Neural progenitor cell (in vitro differentiated cells): ENCODE measurements around the gene ANO10. TPM values are rescaled to one million over a fixed set of nuclear protein-coding genes. Genes with fewer than 3 reads are reported as not detected.
"Not testable (repeated sequence)": the region's sequence is repeated elsewhere in the genome, so short reads cannot be mapped to it uniquely, and the experiment has no call there.

Experiments used
- DNase-seq: peaks from one replicate; pipeline ENCODE4 v3.0.0-alpha.2; 2016; ENCODE audit warnings: low spot score
- H2AFZ ChIP-seq: fragments of 200-600 bp; sonication (generic); replicated peaks from 2 replicates; pipeline ENCODE4 v1.6.1; 2016; ENCODE audit warnings: antibody characterized with exemption
- H3F3A ChIP-seq: fragments of 200-600 bp; sonication (generic); 2 replicates; pipeline ENCODE4 v1.6.1; 2016; ENCODE audit warnings: antibody characterized with exemption, low read depth
- H3K27ac ChIP-seq: fragments of 200-600 bp; sonication (generic); 2 replicates; pipeline ENCODE4 v1.5.1; 2016; ENCODE audit warnings: mild to moderate bottlenecking
- H3K27me3 ChIP-seq: fragments of 200-600 bp; sonication (generic); 2 replicates; pipeline ENCODE4 v1.6.1; 2016; ENCODE audit warnings: mild to moderate bottlenecking, moderate library complexity
- H3K36me3 ChIP-seq: fragments of 200-600 bp; sonication (generic); 2 replicates; pipeline ENCODE4 v1.5.1; 2016
- H3K4me1 ChIP-seq: fragments of 200-600 bp; sonication (generic); 2 replicates; pipeline ENCODE4 v1.6.1; 2016; ENCODE audit warnings: mixed run types
- H3K4me2 ChIP-seq: fragments of 200-600 bp; sonication (generic); 2 replicates; pipeline ENCODE4 v1.6.1; 2016
- H3K4me3 ChIP-seq: fragments of 200-600 bp; sonication (generic); 2 replicates; pipeline ENCODE4 v1.5.1; 2016
- H3K79me2 ChIP-seq: fragments of 200-600 bp; sonication (generic); 2 replicates; pipeline ENCODE4 v1.6.1; 2016; ENCODE audit warnings: low read depth
- H3K9ac ChIP-seq: fragments of 200-600 bp; sonication (generic); 2 replicates; pipeline ENCODE4 v1.6.1; 2016
- H3K9me3 ChIP-seq: fragments of 200-600 bp; sonication (generic); 2 replicates; pipeline ENCODE4 v1.5.1; 2016; ENCODE audit warnings: low read depth
- H4K20me1 ChIP-seq: fragments of 200-600 bp; sonication (generic); 2 replicates; pipeline ENCODE4 v1.6.1; 2016; ENCODE audit warnings: low read depth
- H3K27ac Mint-ChIP-seq: 3 replicates; pipeline ENCODE4 v1.8.0; 2021; ENCODE audit warnings: mixed read lengths
- H3K27me3 Mint-ChIP-seq: 2 replicates; pipeline ENCODE4 v1.8.0; 2022; ENCODE audit warnings: low read depth, mild to moderate bottlenecking, inconsistent platforms, moderate library complexity, mixed read lengths; ENCODE audit not compliant: insufficient read depth
- H3K36me3 Mint-ChIP-seq: 3 replicates; pipeline ENCODE4 v1.8.0; 2021; ENCODE audit warnings: mixed read lengths
- H3K4me1 Mint-ChIP-seq: 3 replicates; pipeline ENCODE4 v1.8.0; 2021; ENCODE audit warnings: mixed read lengths
- H3K4me3 Mint-ChIP-seq: 3 replicates; pipeline ENCODE4 v1.8.0; 2021; ENCODE audit warnings: mild to moderate bottlenecking, moderate library complexity, mixed read lengths
- H3K9me3 Mint-ChIP-seq: 3 replicates; pipeline ENCODE4 v1.8.0; 2020; ENCODE audit warnings: mixed read lengths
- EZH2 ChIP-seq: fragments of 200-600 bp; sonication (generic); IDR thresholded peaks from 2 replicates; pipeline ENCODE4 v1.6.1; 2017; ENCODE audit warnings: antibody characterized with exemption, mild to moderate bottlenecking, moderate library complexity
- EZH2phosphoT487 ChIP-seq: fragments of 200-600 bp; sonication (generic); IDR thresholded peaks from 2 replicates; pipeline ENCODE4 v1.6.1; 2017; ENCODE audit warnings: antibody characterized with exemption
- total RNA-seq: library from RNA; depleted of rRNA; stranded (reverse); fragments of >200 nt; gene quantifications from 2 replicates; pipeline ENCODE4 v1.2.3, GENCODE V29; 2015; ENCODE audit warnings: low replicate concordance
- TF ChIP-seq, protein P1 (sequence below): fragments of 200-600 bp; sonication (generic); IDR thresholded peaks from 2 replicates; pipeline ENCODE4 v1.5.1; 2017; ENCODE audit warnings: antibody characterized with exemption, mild to moderate bottlenecking

Gene ANO10
- total RNA-seq, 1 donor from 2014 or later, result 44.4 TPM

DNA sequence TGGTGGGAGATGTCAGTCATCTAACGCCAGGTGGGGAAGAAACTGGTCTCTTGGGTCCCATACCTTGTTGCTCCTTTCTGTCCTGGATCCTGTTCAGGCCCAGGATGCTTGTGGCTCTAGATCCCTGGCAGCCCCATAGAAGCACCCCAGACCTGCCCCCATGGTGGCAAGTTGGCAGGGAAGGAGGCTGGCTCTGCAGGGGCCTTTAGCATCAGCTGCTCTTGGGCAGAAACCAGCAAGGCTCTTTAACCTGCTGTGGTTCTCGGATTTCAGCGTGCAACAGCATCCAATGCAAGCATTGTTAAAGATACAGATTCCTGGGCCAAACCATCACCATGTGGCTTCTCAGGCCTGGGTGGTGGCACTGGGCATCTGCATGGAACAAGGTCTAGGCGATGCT is 259.6 kb downstream of the ANO10 start:
- H4K20me1 ChIP-seq, result no peaks in the 10 kb centered on the region
- H3K79me2 ChIP-seq, result no peaks in the 10 kb centered on the region
- Mint-ChIP-seq H3K36me3 (peaks cover 7% of the 10 kb centered on the region), H3K27ac (no peak overlapping the region), H3K4me3 (no peak overlapping the region), H3K27me3 (peaks cover 7% of the 10 kb centered on the region), H3K9me3 (peaks cover 2% of the 10 kb centered on the region), H3K4me1 (no peaks in the 10 kb centered on the region)
- H3F3A ChIP-seq, result peaks cover 6% of the 10 kb centered on the region
- H3K9ac ChIP-seq, result no peak overlapping the region
- H2AFZ ChIP-seq, result no peak overlapping the region
- H3K4me1 ChIP-seq, result no peaks in the 10 kb centered on the region
- TF ChIP-seq EZH2 (no peak), EZH2phosphoT487 (no peak)
- TF ChIP-seq, protein P1, sequence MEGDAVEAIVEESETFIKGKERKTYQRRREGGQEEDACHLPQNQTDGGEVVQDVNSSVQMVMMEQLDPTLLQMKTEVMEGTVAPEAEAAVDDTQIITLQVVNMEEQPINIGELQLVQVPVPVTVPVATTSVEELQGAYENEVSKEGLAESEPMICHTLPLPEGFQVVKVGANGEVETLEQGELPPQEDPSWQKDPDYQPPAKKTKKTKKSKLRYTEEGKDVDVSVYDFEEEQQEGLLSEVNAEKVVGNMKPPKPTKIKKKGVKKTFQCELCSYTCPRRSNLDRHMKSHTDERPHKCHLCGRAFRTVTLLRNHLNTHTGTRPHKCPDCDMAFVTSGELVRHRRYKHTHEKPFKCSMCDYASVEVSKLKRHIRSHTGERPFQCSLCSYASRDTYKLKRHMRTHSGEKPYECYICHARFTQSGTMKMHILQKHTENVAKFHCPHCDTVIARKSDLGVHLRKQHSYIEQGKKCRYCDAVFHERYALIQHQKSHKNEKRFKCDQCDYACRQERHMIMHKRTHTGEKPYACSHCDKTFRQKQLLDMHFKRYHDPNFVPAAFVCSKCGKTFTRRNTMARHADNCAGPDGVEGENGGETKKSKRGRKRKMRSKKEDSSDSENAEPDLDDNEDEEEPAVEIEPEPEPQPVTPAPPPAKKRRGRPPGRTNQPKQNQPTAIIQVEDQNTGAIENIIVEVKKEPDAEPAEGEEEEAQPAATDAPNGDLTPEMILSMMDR, result no peak
- DNase-seq, result no peak
- H3K4me2 ChIP-seq, result no peak overlapping the region
- H3K27ac ChIP-seq, result no peak overlapping the region
- no peak overlapping the region for H3K4me3 ChIP-seq
- no peaks in the 10 kb centered on the region for H3K36me3 ChIP-seq
- no peaks in the 10 kb centered on the region for H3K9me3 ChIP-seq
- no peaks in the 10 kb centered on the region for H3K27me3 ChIP-seq

DNA sequence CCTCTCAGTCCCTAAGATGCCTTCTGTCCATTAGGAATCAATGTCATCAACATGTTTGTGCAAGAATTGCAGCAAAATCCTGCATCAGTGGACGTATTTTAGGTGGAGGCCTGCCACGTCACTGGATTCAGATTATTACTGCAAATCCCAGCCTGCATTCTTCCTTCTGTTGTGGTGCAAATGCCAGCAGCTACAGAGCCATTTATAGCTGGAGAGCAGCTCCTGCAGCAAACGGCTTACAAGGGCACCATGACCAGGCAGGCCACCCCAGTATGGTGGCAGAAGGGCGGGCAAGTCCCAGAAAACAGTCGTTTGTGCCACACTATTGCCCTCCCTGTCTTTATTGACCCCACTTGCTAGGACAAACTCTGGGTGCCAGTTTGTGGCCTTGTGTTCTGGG is 260.7 kb downstream of the ANO10 start:
- Mint-ChIP-seq H3K4me1 (no peaks in the 10 kb centered on the region), H3K9me3 (peaks cover 3% of the 10 kb centered on the region)

DNA sequence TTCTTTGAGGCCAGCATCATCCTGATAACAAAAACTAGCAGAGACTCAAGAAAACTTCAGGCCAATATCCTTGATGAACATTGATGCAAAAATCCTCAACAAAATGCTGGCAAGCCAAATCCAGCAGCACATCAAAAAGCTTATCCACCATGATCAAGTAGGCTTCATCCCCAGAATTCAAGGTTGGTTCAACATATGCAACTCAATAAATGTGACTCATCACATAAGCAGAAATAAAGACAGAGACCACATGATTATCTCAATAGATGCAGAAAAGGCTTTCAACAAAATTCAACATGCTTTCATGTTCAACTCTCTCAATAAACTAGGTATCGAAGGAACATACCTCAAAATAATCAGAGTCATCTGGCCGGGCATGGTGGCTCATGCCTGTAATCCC is 265.8 kb downstream of the ANO10 start:
- H3K27me3 ChIP-seq, H3K27ac ChIP-seq, H3K9ac ChIP-seq, H3K79me2 ChIP-seq, H4K20me1 ChIP-seq, H3K9me3 ChIP-seq, H3F3A ChIP-seq, H3K27ac Mint-ChIP-seq, H3K36me3 ChIP-seq, H3K4me1 ChIP-seq, H3K4me3 Mint-ChIP-seq, DNase-seq, H3K4me1 Mint-ChIP-seq, H3K4me3 ChIP-seq, H3K4me2 ChIP-seq, H2AFZ ChIP-seq: not testable (repeated sequence)
- peaks cover 34% of the 10 kb centered on the region for H3K9me3 Mint-ChIP-seq
- H3K36me3 Mint-ChIP-seq, result peaks cover 34% of the 10 kb centered on the region
- peaks cover 12% of the 10 kb centered on the region for H3K27me3 Mint-ChIP-seq

More for the DNA sequence above, 260.7 kb downstream of the ANO10 start:
- H3K4me1 ChIP-seq, result no peaks in the 10 kb centered on the region
- TF ChIP-seq EZH2phosphoT487, result no peak
- TF ChIP-seq EZH2, result no peak
- TF ChIP-seq, protein P1, result no peak
- peaks cover 10% of the 10 kb centered on the region for H3K27me3 Mint-ChIP-seq
- H3K9me3 ChIP-seq, result no peaks in the 10 kb centered on the region
- no peaks in the 10 kb centered on the region for H3K36me3 ChIP-seq
- H3K36me3 Mint-ChIP-seq, result peaks cover 5% of the 10 kb centered on the region
- no peak overlapping the region for H3K4me3 ChIP-seq
- H2AFZ ChIP-seq, result no peak overlapping the region
- peaks cover 6% of the 10 kb centered on the region for H3F3A ChIP-seq
- H3K27ac ChIP-seq, result no peak overlapping the region
- DNase-seq, result no peak
- no peak overlapping the region for H3K4me3 Mint-ChIP-seq
- H3K27me3 ChIP-seq, result no peaks in the 10 kb centered on the region
- no peaks in the 10 kb centered on the region for H3K79me2 ChIP-seq
- no peak overlapping the region for H3K9ac ChIP-seq
- H3K4me2 ChIP-seq, result no peak overlapping the region
- no peak overlapping the region for H3K27ac Mint-ChIP-seq
- H4K20me1 ChIP-seq, result no peaks in the 10 kb centered on the region

DNA sequence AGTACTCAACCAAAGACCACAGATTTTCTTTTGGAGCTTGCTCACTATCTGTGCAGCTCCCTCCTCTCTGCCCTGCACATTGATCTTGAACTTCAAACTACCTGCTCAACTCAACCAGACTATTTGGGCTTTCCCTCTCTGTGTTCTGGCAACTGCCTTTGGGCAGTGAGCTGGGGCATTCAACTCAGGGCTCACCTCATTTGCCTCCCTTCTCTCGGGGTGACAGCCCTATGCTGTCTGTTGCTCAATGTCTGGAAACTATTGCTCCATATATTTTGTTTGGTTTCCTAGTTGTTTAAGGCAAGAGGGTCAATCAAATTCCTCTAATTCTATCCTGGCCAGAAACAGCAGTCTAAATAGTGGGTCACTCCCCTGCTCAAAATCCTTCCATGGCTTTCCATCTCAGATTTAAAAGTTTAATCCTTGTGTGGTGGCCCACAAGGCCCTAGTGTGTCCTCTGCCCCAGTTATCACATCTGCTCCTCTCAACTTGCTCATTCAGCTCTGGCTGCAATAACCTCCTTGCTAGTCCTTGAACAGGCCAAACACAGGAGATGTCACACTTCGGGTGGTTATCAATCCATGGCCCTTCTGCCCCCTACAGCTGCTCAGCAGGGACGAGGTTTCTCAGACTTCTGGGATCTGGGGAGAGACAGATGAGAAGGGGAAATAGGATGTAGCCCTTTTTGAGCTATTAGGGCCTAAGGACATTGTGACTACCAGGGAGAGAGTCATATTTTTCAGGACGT is 267.7 kb downstream of the ANO10 start:
- Histone ChIP-seq H3K4me1 (no peaks in the 10 kb centered on the region), H3K36me3 (no peaks in the 10 kb centered on the region), H3K4me2 (no peak overlapping the region), H3K4me3 (no peak overlapping the region), H3F3A (no peaks in the 10 kb centered on the region), H3K79me2 (no peaks in the 10 kb centered on the region), H3K27me3 (no peaks in the 10 kb centered on the region), H3K9ac (no peak overlapping the region), H3K9me3 (no peaks in the 10 kb centered on the region), H2AFZ (no peak overlapping the region), H4K20me1 (no peaks in the 10 kb centered on the region), H3K27ac (no peak overlapping the region)
- no peak for DNase-seq
- peaks cover 10% of the 10 kb centered on the region for H3K27me3 Mint-ChIP-seq
- TF ChIP-seq EZH2phosphoT487 (no peak), EZH2 (no peak)
- TF ChIP-seq, protein P1, result no peak
- H3K4me3 Mint-ChIP-seq, result peak overlapping the region; percentile 4
- H3K36me3 Mint-ChIP-seq, result peaks cover 36% of the 10 kb centered on the region
- peaks cover 32% of the 10 kb centered on the region for H3K9me3 Mint-ChIP-seq
- H3K4me1 Mint-ChIP-seq, result no peaks in the 10 kb centered on the region
- H3K27ac Mint-ChIP-seq, result no peak overlapping the region
